HUES48 (cell line): ENCODE measurements around the gene PLCL1.

Experiments used
- H3K27ac ChIP-seq: one replicate; pipeline ENCODE4 v1.7.0; 2013; ENCODE audit warnings: low read depth, low read length, inconsistent platforms
- H3K27me3 ChIP-seq: 2 replicates; pipeline ENCODE4 v1.6.1; 2013; ENCODE audit warnings: mild to moderate bottlenecking, low read length; ENCODE audit not compliant: control insufficient read depth, insufficient read depth
- H3K36me3 ChIP-seq: 2 replicates; pipeline ENCODE4 v1.6.1; 2013; ENCODE audit warnings: low read length; ENCODE audit not compliant: control insufficient read depth, insufficient read depth
- H3K4me1 ChIP-seq: 2 replicates; pipeline ENCODE4 v1.6.1; 2013; ENCODE audit warnings: mild to moderate bottlenecking, low read length; ENCODE audit not compliant: control insufficient read depth, insufficient read depth
- H3K4me3 ChIP-seq: 2 replicates; pipeline ENCODE4 v1.5.1; 2013; ENCODE audit warnings: mild to moderate bottlenecking, low read depth, low read length
- H3K9ac ChIP-seq: 2 replicates; pipeline ENCODE4 v1.6.1; 2013; ENCODE audit warnings: mild to moderate bottlenecking, low read depth, low read length, moderate library complexity
- H3K9me3 ChIP-seq: 2 replicates; pipeline ENCODE4 v1.6.1; 2013; ENCODE audit warnings: low read length; ENCODE audit not compliant: control insufficient read depth, insufficient read depth

Gene PLCL1

GRCh38 chr2:197804049-197804757 is at the start of gene PLCL1:
TSS of gene PLCL1 (plus strand) at chr2:197804593.
- no peak within 1 kb of the TSS for H3K27ac ChIP-seq
- no peaks in the 10 kb centered on the region for H3K4me1 ChIP-seq
- peak within 1 kb of the TSS; percentile 68 for H3K4me3 ChIP-seq
- H3K9me3 ChIP-seq = no peaks in the 10 kb centered on the region
- H3K9ac ChIP-seq = no peak within 1 kb of the TSS
- H3K36me3 ChIP-seq = no peaks in the 10 kb centered on the region
- peaks cover 46% of the 10 kb centered on the region for H3K27me3 ChIP-seq

DNA sequence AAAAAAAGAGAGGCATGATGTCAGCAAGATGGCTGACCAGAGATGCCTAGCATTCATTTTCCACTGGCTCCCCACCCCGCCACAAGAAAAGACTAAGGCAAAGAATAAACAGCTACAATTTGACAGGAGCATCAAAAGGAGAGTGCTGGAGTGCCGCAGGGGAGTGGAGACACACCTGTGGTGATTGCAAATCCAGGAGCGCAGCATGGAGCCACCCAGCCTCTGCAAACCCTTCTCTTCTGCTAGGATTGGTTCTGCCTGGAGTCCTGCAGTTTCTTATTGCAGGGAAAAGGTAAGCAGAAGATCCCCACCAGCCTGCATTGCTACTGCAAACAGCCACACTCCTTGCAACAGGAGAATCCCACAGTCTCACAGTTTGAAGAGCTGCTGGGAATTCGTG is 45.4 kb upstream of the PLCL1 start:
- H3K4me1 ChIP-seq = no peaks in the 10 kb centered on the region
- no peaks in the 10 kb centered on the region for H3K36me3 ChIP-seq
- H3K27ac ChIP-seq = no peak overlapping the region
- no peak overlapping the region for H3K9ac ChIP-seq
- H3K27me3 ChIP-seq = no peaks in the 10 kb centered on the region
- H3K9me3 ChIP-seq = peaks cover 4% of the 10 kb centered on the region; the same call in 1 of the 2 replicates
- H3K4me3 ChIP-seq = no peak overlapping the region

DNA sequence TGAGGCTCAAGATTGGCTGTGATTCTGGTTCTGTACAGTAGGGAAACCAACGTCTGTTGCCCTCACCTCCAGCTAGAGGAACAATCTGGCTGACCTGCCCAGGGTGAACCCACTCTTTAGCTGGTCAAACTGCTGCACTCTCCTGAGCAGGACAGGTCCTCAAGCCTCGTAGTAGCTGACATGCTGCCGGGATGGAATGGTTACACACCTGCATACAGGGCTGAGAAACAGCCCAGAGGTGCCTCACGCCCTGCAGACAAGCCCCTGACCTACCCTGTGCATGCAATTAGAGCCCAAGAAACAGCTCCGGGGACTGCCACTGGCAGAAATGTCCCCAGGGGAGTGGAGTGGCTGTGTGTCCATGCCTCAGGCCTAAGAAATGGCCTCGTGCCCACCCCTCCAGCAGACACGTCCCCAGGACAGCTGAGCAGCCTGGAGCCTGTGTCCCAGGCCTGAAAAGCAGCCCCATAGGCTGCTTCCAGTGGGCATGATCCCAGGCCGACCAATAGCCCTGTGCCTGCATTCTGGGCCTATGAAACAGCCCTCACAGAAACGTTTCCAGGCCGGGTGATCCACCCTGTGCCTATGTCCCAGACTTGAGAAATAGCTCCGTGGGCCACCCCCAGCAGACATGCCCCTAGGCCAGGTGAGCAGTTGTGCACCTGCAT is 44.6 kb upstream of the PLCL1 start:
- H3K27me3 ChIP-seq = no peaks in the 10 kb centered on the region
- no peak overlapping the region for H3K4me3 ChIP-seq
- peaks cover 4% of the 10 kb centered on the region; the same call in 1 of the 2 replicates for H3K9me3 ChIP-seq
- no peaks in the 10 kb centered on the region for H3K4me1 ChIP-seq
- H3K9ac ChIP-seq = no peak overlapping the region
- no peaks in the 10 kb centered on the region for H3K36me3 ChIP-seq
- H3K27ac ChIP-seq = no peak overlapping the region

GRCh38 chr2:197760293-197760657 is 44.1 kb upstream of the PLCL1 start:
- no peak overlapping the region for H3K27ac ChIP-seq
- no peak overlapping the region for H3K4me3 ChIP-seq
- H3K9ac ChIP-seq = no peak overlapping the region
- no peaks in the 10 kb centered on the region for H3K36me3 ChIP-seq
- no peaks in the 10 kb centered on the region for H3K27me3 ChIP-seq
- H3K4me1 ChIP-seq = no peaks in the 10 kb centered on the region
- H3K9me3 ChIP-seq = peaks cover 4% of the 10 kb centered on the region; the same call in 1 of the 2 replicates

DNA sequence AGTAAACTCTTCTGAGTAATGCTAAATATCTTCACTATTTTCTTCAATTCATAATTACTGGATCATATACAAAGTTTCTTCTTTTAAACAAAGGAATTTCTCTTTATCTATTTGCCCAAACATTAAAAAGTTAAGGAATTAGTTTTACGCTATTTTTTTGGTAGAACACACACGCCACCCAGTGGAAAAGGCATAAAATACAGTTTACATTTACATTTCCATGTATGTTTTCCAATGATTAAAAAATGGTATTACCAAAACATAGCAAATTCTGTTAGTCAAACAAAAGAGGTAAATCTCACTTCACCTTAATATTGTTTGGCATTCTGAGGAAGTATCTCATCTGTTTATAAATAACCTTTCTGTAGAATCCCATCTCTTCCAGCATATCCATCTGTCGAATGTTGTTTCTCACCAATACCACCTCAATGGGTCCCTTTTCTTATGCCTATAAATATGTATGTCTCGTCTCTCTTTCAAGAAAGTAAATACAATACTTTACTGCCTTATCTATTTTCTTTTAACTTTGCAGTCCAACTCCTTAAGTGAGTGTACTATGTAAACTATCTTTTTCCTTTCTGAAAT is 26.5 kb upstream of the PLCL1 start:
- Histone ChIP-seq H3K4me3 (no peak overlapping the region), H3K27ac (no peak overlapping the region), H3K27me3 (no peaks in the 10 kb centered on the region), H3K4me1 (no peaks in the 10 kb centered on the region), H3K9ac (no peak overlapping the region), H3K36me3 (no peaks in the 10 kb centered on the region), H3K9me3 (no peaks in the 10 kb centered on the region)

DNA sequence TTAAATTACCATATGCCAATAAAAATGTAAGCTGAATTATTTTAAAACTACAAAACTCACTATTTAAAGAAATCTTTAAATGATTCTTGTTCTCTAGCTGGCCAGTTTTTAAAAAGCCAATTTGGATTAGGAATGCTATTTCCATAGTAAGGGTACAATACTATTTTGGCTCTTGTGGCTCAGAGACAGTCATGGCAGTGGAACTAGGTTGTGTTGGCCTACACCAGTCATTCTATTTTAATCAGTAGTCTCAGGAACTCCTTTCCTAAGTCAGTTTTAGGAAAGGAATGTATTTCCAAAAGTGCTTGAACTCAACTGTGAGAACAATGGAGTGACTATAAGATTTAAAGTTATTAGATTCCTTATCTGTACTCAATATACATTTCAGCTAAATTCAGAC is 25.1 kb upstream of the PLCL1 start:
- Histone ChIP-seq H3K4me3 (no peak overlapping the region), H3K27ac (no peak overlapping the region), H3K36me3 (no peaks in the 10 kb centered on the region), H3K9me3 (no peaks in the 10 kb centered on the region), H3K4me1 (no peaks in the 10 kb centered on the region), H3K27me3 (no peaks in the 10 kb centered on the region), H3K9ac (no peak overlapping the region)

- H3K27ac ChIP-seq = no peak overlapping the region
- H3K27me3 ChIP-seq = peaks cover 24% of the 10 kb centered on the region
- H3K9ac ChIP-seq = no peak overlapping the region
- no peak overlapping the region for H3K4me3 ChIP-seq
- no peaks in the 10 kb centered on the region for H3K4me1 ChIP-seq
- H3K9me3 ChIP-seq = no peaks in the 10 kb centered on the region
- no peaks in the 10 kb centered on the region for H3K36me3 ChIP-seq
These were observed 22.3 kb upstream of the PLCL1 start for GRCh38 chr2:197782126-197782525.

DNA sequence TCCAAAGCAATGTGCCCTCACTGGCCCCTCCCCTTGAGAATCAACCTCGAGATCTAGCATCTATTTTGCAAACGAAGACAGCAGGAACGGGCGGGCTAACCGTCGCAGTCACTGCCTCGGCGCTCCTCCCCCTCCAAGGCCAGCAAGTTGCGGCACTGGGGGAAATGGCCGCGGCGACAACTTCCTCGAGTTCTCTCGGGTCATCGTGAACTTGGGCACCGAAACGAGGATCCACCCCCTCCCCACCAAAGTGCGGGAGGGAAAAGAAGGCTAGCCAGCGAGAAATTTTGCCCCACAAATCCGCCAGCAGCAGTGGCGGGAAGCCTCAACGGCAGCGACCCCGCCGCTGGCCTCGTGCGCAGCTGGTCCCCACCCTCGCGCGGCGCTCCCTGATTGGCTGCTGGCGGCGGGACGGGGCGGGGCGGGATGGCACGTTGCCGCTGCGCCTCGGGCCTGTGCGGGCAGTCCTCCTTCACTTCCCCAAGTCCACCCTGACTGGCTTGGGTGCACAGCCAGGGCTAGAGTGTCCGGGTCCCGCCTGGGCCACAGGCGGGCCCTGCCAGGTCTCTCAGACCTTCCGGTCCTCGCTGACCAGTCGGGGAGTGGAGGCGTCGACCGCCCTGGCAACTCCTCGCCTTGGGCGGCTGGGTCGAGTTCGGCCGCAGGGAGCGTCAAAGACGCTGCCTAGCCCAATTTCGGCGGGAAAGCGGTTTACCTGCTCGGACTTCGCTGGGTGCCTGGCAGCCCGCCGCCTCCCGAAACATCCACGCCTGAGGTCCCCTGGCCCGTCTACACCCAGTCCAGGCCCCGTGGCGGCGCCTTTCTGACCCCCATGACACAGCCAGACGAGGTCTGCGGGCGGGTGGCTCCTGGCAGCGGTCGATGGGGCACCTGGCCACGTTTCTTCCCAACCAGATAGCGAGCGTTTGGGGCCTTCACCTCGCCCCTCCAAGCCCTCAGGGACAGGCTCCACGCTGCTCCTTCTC is 19.1 kb upstream of the PLCL1 start, which contains the start of gene BOLL:
BOLL (minus strand) TSS at position 364 of the 986 bp plus-strand sequence. CDS start 3,469 bp downstream, outside the sequence.
- Histone ChIP-seq H3K9ac (no peak within 1 kb of the TSS), H3K36me3 (no peaks in the 10 kb centered on the region), H3K9me3 (no peaks in the 10 kb centered on the region), H3K4me1 (no peaks in the 10 kb centered on the region), H3K27ac (no peak within 1 kb of the TSS), H3K27me3 (peaks cover 36% of the 10 kb centered on the region), H3K4me3 (peak within 1 kb of the TSS; percentile 63)

GRCh38 chr2:197786010-197786877 is 18.1 kb upstream of the PLCL1 start:
- peaks cover 36% of the 10 kb centered on the region for H3K27me3 ChIP-seq
- no peaks in the 10 kb centered on the region for H3K4me1 ChIP-seq
- no peaks in the 10 kb centered on the region for H3K9me3 ChIP-seq
- H3K4me3 ChIP-seq = peak overlapping the region; percentile 63
- no peak overlapping the region for H3K27ac ChIP-seq
- no peak overlapping the region for H3K9ac ChIP-seq
- no peaks in the 10 kb centered on the region for H3K36me3 ChIP-seq

DNA sequence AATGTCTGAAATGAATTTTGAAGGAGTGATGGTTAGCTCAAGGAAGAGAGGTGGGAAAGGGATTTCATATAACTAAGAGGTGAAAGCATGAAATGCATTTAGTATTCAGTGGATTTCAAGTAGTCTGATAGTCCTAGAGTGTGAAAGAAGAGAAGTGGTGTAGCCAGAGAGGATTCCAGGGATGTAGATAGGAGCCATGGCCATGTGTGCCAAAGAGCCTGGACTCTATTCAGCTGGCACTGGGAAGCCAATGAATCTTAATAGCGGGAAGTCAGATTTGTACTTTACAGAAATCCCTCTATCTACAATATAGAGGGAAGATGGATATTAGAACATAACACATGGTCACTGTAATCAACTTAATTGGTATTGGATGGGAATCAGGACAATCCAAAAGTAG is 10.9 kb upstream of the PLCL1 start:
- H3K36me3 ChIP-seq = no peaks in the 10 kb centered on the region
- H3K4me3 ChIP-seq = no peak overlapping the region
- H3K4me1 ChIP-seq = no peaks in the 10 kb centered on the region
- 0 out of 2 replicates have a peak, but pooled peaks cover 4% of the 10 kb centered on the region for H3K9me3 ChIP-seq
- no peaks in the 10 kb centered on the region for H3K27me3 ChIP-seq
- no peak overlapping the region for H3K27ac ChIP-seq
- no peak overlapping the region for H3K9ac ChIP-seq
